Activated effector memory CD4-positive, alpha-beta T cell treated with Interleukin-2 at 50 U/mL for 16 hours (primary cell): ENCODE data around the gene PKNOX2.

Source experiments
- DNase-seq: peaks from one replicate; pipeline ENCODE4 v3.0.0-alpha.2; 2020

The PKNOX2 gene

DNA sequence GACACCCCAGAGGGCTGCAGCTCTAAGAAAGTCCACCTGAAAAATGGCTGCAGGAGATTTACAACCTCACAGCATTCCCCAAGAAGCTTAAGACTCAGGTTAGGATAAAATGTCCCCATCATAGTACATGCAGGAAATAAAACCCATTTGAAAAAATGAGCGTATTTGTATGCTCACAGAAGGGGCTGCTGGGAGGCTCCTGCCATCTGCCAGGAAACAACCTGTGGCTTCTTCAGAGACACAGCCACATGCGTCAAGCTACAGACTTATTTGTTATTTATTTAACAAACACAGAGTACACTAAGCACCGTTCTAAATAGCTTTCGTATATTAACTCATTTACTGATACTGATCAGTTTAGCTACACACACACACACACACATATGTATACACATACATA lies 258.1 kb downstream of the PKNOX2 start:
- no peak for DNase-seq

DNA sequence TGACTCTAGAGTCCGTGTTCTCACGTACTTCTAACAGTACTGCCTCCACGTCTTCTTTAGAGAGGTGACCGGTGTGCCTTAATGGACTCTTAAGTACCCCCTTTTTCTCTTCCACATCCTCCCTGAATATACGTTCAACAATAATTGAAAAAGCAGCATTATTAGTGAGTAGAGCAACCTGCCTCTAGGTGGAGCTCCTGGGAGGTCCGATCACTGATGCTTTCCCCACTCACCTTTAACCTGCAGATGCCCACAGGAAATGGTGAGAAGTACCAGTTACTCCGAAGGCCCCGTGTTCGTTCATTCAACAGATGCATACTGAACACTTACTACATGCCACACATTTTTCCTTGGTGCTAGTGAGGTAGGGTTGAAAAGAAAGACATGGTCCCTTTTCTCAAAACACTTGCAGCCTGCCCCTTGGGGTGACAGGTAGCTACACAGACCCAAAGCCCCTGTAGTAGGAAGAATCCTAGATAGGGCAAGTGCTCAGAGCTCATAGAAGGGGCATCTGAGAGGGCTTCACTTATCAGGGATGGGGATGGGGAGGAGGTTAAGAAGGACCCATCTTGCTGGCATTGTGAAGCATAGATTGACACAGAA lies 258.8 kb downstream of the PKNOX2 start:
- DNase-seq = no peak

DNA sequence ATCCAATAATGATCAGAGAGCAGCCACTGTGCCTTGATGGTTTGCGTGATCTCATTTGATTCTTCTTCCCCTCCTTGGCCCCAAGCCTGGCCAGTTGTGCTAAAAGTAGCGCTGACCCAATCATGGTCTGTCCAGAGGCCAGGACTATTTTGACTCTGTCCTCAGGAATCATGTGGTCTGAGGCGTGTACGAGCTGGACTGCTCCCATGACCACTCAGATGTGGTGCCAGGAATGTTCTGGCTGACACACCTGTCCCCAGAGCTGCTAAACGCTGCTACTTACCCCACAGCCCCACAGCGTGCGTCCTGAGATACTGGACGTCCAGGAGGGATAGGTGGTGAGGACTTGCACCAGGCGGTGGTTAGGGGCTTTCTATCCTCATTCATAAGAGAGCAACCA lies 261.1 kb downstream of the PKNOX2 start:
- no peak for DNase-seq

DNA sequence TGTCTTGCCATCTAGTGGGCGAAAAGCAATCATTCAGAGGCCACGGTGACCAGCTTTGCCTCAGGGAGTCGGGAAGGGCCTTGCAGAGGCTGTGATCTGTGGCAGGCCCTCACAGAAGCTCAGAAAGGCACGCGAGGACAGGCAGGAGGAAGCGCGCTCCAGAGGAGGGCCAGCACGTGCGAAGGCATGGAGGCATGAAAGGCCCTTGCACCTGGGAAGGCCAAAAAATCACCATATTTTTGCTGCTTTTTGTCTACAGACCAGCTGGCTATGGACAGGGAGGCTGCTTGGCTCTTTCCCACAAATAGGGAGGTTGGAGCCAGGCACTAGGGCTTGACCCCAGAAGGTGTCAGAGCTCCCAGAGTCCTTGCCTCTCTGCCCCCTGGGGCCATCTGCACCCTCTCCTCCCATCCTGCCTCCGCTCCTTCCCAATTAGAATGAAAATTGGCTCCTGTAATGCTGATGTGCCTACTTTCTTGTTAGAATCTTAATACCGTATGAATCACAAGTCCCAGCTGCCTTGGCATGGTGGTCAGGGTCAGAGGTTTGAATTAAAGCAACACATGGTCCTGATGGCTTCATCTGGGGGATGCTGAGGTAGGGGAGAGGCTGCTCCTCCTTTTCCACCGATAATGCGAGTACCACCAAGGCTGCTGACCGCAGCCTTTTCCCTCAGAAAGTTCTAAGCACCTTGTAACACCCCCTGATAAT lies 262.4 kb downstream of the PKNOX2 start:
- DNase-seq = no peak

DNA sequence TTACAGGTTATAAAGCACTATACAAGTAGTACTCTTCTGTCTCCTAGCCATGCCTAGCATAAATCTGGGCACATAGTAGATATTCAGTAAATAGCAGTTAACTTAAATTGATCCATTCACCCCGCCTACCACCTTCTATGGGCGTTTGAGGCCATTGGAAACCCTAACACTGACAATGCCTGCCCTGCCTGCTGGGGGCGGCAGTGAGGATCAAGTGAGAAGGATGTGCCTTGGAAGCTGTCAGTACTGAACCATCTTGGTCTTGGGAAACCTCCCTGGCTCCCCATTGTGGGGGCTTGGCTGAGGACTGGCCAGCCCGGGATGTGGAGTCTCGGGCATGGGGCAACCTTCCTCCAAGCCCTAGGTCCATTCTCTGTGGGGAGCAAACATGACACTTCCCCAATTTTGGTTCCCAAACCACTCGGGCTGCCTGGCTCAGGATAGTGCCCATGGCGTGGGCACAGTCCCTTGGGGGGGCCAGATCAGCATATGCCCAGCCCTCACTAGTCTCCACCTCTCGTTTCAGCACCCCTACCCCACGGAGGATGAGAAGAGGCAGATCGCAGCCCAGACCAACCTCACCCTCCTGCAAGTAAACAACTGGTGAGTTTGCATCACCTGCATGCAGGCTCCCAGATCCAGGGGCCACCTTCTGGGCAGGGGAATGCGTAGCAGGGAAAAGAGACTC lies 264.1 kb downstream of the PKNOX2 start:
- DNase-seq = no peak

DNA sequence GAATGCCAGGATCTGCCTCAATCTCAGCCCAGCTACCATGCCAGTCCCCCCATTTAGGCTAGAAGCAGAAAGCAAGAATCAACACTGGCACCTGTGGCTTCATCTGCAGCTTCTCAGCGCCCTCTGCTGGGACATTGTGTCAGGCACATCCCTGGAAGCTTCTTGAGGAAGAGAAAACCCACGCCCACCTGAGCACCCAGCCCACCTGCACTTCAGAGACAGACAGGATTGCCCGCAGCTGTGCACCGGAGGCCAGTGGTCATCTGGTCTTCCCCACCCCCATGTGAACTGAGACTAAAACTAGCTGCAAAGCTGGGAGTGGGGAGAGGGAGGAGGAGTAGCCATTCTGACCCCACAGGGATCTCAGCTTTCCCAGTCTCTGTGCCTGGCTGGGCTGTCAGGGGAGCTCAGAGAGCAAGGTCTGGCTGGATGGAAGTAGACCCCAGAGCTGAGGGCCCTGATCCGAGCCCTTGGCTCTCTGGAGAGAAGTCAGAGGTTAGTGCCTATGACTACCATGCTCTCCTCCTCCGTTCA lies 264.7 kb downstream of the PKNOX2 start:
- DNase-seq = no peak

DNA sequence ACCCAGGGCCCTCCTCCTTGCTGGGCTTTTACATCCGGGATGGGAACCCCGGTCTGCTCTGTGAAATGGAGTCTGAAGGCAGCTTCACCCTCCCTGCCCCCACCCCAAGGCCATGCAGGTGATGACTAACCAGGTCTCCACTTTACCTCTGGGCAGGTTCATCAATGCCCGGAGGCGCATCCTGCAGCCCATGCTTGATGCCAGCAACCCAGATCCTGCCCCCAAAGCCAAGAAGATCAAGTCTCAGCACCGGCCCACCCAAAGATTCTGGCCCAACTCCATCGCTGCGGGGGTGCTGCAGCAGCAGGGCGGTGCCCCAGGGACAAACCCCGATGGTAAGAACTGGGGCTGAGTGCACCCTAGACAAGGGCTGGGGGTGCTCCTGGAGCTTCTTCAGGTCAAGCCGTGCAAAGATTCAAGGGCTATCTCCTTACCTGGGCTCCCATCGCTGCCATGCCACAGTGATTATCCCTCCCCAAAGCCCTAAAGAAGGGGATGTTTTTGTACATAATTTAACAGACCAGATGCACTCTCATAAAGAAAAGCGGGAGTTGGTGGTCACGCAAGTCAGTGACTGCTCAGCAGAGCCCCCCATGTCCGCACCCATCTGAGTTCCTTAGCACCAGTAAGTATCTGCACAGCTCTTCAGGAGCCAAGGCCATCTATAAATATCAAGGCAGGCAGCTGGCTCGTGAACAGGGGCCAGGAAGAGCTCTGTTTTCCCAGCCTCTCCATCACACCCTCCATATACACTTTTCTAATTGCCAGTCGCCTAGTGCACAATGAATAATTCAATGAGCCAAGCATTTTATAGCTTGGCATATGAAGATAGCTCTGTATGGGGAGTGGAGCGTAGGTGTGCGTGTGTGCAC lies 265.5 kb downstream of the PKNOX2 start:
- DNase-seq = no peak

DNA sequence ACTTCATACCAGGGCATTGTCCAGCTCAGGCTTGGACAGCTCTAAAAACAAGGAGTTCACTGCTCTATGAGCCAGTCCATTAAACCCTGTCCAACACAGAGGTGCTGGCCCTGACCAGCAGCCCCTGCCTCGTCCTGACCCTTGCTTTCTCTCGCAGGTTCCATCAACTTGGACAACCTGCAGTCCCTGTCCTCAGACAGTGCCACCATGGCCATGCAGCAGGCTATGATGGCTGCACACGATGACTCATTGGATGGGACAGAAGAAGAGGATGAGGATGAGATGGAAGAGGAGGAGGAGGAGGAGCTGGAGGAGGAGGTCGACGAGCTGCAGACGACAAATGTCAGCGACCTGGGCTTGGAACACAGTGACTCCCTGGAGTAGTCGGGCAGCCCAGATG lies 266.5 kb downstream of the PKNOX2 start:
- no peak for DNase-seq

DNA sequence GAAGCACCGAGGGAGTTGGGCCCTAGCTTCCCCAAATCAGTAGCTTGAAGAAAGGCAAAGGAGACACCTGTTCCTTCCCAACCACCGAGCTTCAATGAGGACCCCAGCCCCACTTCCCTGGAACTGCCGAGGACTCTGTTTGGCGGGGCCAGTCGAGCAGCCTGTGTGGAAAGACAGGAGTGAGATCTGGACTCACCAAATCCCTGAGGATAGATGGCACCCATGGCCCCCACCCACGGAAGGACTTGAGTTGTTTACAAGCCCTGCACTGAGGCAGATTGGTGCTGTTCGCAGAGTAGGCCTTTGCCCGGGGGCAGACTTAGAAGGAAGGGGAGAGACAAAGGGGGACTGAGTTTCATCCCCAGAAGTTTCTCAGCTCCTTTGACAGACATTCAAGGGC lies 266.9 kb downstream of the PKNOX2 start:
- no peak for DNase-seq

DNA sequence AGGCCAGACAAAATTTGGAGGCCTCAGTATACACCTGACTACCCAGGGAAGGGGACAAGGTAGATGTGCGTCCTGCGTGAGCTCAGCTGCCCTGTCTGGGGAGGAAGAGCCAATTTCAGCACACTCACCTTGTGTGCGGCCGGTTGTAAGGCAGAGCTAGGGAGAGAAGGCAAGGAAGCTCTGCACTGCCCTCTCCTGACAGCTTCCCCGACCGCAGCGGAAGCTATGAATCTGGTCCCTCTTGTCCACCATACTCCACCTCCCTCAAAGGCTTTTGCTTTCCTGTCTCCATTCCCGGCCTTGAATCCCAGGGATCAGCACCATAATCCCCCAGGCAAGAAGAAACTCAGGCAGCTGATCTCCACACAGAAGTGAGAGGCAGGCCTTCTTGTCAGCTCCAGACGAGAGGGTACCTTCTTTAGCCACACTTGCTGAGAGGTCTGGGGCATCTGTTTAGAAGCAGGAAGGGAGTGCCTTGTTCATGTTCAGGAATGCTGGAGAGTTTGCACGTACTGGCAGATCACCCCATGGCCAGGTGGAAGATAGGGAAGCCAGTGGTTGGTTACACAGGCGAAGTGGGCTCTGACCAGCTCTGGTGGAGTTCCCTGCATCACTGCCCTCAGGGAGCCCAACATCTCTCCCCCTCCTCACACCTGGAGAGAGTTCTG lies 269.0 kb downstream of the PKNOX2 start:
- DNase-seq = no peak

DNA sequence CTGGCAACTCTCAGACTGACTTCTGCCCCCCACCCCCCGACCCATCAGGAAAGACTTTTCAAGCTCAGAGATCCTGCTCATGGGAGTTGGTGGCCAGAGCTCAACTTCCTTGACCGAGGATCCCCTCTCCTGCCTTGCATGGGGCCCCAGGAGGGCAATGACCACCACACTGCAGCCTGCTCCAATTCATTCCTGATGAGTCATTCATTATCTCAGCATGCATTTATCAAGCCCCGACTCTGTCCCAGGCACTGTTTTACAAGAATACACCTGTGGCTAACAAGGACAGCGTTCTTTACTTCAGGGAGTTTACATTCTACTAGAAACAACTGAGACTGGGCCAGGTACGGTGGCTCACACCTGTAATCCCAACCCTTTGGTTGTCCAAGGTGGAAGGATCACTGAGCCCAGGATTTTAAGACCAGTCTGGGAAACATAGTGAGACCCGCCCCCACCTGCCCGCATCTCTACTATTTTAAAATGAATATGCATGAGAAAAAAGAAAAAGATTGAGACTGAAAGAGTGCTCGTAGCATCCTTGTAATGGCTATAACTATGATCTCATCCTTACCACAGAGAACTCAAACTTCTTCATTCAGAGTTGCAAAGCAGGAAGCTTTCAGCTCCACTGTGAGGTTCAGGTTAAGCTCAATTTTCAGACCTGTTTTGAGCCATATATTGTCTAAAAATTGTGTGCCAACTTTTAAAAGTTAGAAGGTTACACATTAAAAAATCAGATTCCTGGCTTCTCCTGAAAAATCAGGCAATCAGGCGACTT lies 271.1 kb downstream of the PKNOX2 start:
- no peak for DNase-seq

DNA sequence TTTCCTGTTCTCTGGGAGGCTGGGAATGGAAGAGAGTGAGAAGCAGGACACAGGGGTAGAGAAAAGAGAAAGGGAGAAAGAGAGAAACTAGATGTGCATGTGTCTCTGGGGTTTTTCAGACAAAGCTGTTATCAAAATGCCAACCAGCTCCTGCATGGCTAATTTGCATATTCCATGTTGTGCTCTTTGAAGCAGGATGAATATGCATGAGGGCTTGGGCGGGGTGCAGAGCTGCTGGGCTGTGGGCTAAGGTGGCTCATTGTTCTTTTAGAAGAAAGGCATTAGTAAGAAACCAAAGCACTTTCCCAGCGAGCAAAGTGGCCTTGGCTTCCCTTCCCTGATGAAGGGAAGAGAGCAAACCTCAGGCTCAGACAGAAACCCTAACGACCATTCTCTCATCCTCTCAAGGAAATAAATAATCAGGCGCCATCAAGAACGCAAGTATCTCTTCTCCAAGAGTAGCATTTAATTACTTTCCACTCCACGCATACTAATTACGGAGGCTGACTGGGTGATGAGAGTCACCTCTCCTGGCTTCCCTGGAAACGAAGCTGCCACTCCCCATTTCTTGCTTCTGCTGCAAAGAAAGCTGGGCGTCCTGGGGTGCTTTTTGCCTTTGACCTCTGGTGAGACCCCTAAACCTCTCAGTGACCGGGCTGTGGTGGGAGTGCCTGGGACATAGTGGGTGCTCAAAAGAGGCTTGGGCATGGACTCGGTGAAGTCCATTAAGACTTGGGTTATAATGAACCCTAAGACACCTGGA lies 277.3 kb downstream of the PKNOX2 start:
- DNase-seq = no peak

DNA sequence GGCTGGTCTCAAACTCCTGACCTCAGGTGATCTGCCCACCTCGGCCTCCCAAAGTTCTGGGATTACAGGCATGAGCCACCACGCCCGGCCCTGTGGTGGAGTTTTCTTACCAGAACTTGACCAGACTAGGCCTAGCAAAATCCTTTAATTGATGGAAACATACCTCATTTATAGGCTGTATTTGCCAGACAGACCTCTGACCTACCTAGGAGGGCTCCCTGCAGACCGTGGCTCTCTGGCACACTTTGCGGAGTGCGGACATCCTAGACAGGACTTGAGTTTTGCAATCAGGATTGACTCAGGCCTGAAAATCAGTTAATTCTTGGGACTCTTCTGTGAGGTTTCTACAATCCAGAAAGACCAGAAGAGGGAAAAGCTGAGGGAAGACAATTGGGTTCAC lies 278.4 kb downstream of the PKNOX2 start:
- DNase-seq = no peak

DNA sequence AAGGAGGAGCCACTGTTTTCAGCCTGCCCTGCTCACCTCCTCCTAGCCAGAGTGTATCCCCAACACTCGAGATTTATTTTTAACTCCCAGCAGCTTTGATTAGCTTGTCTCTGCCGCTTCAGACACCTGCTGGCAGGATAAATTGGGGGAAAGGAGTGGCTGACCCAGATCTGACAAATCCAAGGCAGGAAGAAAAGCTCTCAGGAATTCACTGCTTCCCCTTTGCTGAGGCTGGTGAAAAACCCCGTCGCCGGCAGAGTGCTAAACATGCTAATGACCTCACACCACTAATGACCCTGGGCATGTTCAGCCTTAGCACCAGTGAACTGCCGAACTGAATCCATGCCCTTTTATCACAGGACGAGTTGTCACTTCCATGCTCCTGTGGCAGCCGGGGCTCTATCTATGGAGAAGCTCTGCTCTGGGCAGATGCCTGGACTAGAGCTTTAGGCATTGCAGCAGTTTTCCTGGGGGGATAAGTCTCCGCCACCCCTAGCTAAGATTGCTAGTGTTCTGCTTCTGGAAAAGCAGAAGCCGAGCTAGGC lies 279.3 kb downstream of the PKNOX2 start:
- DNase-seq = no peak

DNA sequence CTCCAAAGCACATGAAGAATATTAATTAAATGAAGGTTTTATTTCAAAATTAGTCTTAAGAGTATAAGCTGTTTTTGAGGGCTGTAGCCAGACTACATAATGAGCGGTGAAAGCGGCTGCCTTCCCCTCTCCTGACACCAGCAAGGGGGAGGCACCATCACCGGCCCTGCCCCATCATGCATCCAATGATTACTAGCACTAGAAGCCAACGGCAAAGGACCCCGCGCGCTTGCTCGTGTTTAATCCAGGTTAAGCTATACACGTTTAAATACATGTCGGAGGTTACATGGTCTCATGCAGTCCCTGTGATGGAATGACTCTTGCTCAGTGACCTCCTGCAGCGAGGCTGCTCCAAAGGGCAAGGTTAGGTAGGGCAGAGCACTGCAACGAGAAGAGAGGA lies 281.2 kb downstream of the PKNOX2 start:
- DNase-seq = no peak

DNA sequence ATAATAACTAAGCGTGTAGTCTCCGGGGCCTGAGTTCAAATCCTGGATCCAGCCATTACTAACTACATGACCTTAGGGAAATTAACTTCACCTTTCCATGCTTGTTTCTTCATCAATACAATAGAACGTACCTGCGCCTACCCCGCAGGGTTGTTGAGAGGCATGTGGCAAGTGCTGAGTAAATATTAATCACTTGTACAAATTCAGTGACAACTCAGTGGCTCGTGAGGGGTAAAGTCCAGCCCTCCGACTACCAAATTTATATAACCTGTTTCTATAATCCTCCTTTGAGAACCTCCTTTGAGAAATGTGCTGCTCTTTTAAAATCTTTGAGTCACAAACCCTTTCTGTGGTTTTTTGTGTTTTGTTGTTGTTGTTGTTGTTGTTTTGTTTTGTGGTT lies 281.7 kb downstream of the PKNOX2 start:
- DNase-seq = no peak

DNA sequence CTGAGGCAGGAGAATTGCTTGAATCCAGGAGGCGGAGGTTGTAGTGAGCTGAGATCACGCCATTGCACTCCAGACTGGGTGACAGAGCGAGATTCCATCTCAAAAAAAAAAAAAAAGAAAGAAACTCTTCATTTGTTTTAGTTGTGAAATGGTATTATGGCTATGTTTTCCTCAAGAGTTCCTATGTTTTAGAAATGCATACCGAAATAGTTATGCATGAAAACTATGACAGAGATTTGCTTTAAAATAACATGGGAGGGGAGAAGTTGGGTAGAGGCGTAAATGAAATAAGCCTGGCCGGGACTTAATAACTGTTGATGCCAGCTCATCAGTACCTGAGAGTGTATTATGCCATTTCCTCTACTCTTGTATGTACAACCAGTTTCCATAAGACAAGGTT lies 283.2 kb downstream of the PKNOX2 start:
- no peak for DNase-seq

DNA sequence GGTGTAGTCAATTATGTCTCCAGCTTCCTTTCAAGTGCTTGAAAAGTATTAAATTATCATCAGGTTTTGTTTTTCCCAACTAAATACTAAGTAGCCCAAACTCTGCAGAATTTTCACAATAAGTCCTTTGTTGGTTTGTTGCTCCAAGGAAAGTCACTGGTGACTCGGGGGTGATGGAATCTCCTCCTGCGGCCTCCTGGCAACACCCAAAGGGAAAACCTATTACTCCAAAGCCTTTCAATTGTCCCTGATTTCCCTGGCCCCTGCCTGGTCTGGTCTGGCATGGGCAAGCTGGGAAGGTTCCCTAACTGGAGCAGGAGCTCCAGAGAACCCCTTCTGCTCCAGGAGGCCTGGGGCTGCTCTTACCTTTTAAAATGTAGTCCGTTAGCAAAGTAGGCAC lies 283.6 kb downstream of the PKNOX2 start:
- DNase-seq = no peak

DNA sequence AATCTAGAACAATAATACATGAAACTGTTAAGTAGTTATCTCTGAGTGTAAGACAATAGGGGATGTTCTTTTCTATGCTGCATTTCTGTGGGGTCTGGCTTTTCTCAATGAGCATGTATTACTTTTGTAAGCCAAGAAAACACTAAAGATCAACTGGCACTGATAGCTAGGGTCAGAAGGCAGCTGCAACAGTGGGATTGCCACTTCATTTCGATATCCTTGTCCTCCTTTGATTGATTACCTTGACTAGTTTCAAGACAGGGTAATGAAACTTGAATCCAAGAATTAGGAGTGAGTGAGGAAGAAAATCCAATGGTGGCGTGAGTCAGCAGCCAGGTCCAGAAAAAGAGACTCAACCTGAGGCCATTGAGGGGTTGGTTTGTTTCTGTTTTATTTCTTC lies 285.0 kb downstream of the PKNOX2 start:
- DNase-seq = no peak

DNA sequence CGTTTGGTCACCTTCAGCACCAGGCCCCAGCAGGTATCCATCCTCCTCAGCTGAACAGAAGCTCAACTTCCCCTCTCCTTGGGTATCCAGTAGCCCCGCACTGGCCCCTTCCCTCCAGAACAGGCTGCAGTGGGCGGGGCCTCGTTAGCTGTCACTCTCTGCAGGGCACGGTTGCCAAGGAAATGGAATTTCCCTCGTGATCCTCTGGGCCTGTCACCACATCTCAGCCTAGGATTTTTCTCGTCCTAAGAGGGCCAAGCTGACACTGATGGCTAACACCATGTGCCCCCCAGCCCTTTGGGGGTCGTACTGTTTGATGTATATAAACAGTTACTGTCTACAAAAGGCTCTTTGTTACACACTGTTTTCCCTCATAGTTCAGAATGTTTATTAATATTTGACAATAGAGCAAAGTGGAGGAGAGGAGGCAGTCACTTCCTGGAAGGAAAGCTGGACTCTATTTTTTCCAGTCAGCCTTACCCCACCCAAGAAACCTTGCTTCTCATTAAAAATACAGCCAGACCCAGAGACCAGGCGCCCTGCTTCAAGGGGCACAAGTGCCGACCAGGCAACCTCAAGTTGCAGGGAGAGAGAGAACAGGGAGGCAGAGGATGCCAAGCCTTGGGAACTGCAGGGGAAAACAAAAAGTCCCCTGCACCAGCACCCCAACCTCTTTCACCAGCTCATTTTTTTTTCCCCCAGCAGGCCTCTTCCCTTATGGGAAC lies 287.0 kb downstream of the PKNOX2 start:
- no peak for DNase-seq
